Adrenal gland (tissue), 12 donors: ENCODE results near the gene NCBP2. TPM values are rescaled to one million over a fixed set of nuclear protein-coding genes. Genes with fewer than 3 reads are reported as not detected.

Experiments
- DNase-seq, 7 donors: peaks; one replicate each; pipeline ENCODE4 v3.0.0-alpha.2; 2019 to 2020
- H3K27ac ChIP-seq, 5 donors: fragments of 200-600 bp; sonication (generic) in 4 of 5; 1 replicate in 3 of 5; 2 replicates in 2 of 5; pipeline versions ENCODE4 v1.5.1 to v1.8.0; 2016 to 2020; ENCODE audit warnings: mild to moderate bottlenecking in 1 of 5
- H3K27me3 ChIP-seq: fragments of 200-600 bp; 2 replicates; pipeline ENCODE4 v1.8.0; 2021
- H3K36me3 ChIP-seq, 2 donors: fragments of 200-600 bp; replicated peaks in 1 of 2; 1 replicate in 1 of 2; 2 replicates in 1 of 2; pipeline versions ENCODE4 v1.5.1 to v1.8.0; 2018 to 2022
- H3K4me1 ChIP-seq, 2 donors: fragments of 200-600 bp; replicated peaks in 1 of 2; 1 replicate in 1 of 2; 2 replicates in 1 of 2; pipeline versions ENCODE4 v1.5.1 to v1.8.0; 2018 to 2021
- H3K4me3 ChIP-seq, 4 donors: fragments of 200-600 bp; sonication (generic) in 3 of 4; one replicate each; pipeline ENCODE4 v1.5.1; 2016 to 2018
- H3K9me3 ChIP-seq, 3 donors: fragments of 200-600 bp; sonication (generic) in 1 of 3; replicated peaks in 1 of 3; 1 replicate in 2 of 3; 2 replicates in 1 of 3; pipeline versions ENCODE4 v1.5.1 to v1.8.0; 2016 to 2021
- CTCF ChIP-seq, 6 experiments: fragments of 450-650 bp in 4 of 6; fragments of 200-600 bp in 2 of 6; sonication (generic) in 1 of 6; IDR thresholded peaks; 1 replicate in 5 of 6; 2 replicates in 1 of 6; pipeline versions ENCODE4 v1.5.1 to v1.8.0; 2016 to 2021; ENCODE audit warnings: antibody characterized with exemption in 6 of 6, mild to moderate bottlenecking in 2 of 6, moderate library complexity in 1 of 6
- POLR2A ChIP-seq, 2 donors: fragments of 450-650 bp; IDR thresholded peaks; one replicate each; pipeline ENCODE4 v1.6.1; 2017; ENCODE audit warnings: antibody characterized with exemption in 2 of 2, mild to moderate bottlenecking in 2 of 2, moderate library complexity in 1 of 2
- WGBS, 4 donors: extraction: QIAGEN DNeasy Blood & Tissue Kit in 2 of 4; methylation state at CpG; one replicate each; pipeline versions ENCODE4 v1.1.5 to v1.1.7; 2013 to 2017; 5-methylcytosine and 5-hydroxymethylcytosine counted together
- intact Hi-C, 2 donors: fragments of 100-400 bp; cut with DNase I; formaldehyde crosslinking; loops; one replicate each; pipeline versions ENCODE4 v1.14.1 to v1.15.0; 2022 to 2023
- polyA plus RNA-seq, 3 donors: library from polyadenylated mRNA; stranded (reverse); fragments of 200-250 nt in 2 of 3; fragments of 350-450 nt in 1 of 3; fragmentation: Illumina TruSeq in 1 of 3; extraction: RNeasy Lipid Tissue Mini Kit (QIAGEN cat#74804) in 1 of 3; gene quantifications; one replicate each; pipeline ENCODE4 v1.2.3, GENCODE V29; 2013 to 2014
- total RNA-seq, 9 donors: library from RNA; depleted of rRNA in 4 of 9; stranded (reverse); fragments of >200 nt in 4 of 9; fragments of 120-200 nt in 1 of 9; fragmentation: NEBNext Ultra II Directional in 1 of 9; extraction: Animal tissue kit (Norgen Biotek cat#: 25700) in 1 of 9; gene quantifications; one replicate each; pipeline versions ENCODE4 v1.1.0 to v1.2.4, GENCODE V29; 2013 to 2023
- donor health status: healthy with polysubstance abuse.
- donor health status: Bipolar disorder and iron deficiency.
- donor health status: DM: yes; HTN: yes; CAD: no.
- donor health status: DM: no; HTN: no; CAD: no.
- donor health status: DM: no; HTN: no; CAD: no.
- donor health status: DM: yes; HTN: yes; CAD: no.

The NCBP2 gene
- total and polyA plus RNA-seq, 12 donors, result 38.5 to 100 (median 56.7) TPM

- WGBS, 4 donors, result 73 to 93% (median 81%) methylated on average over 6 to 11 of the region's 11 CpGs
- Histone ChIP-seq H3K9me3 (no peaks in the 10 kb centered on the region), H3K36me3 (no peaks in the 10 kb centered on the region), H3K4me3 (no peak overlapping the region), H3K27me3 (no peaks in the 10 kb centered on the region), H3K27ac (no peak overlapping the region), H3K4me1 (peaks cover 0 to 3% of the 10 kb centered on the region in 2 donors)
- DNase-seq, result no peak
- intact Hi-C loops, result no loop called here
- no peak for TF ChIP-seq POLR2A (IDR thresholded peaks at IDR 0.05)
- TF ChIP-seq CTCF (IDR thresholded peaks at IDR 0.05), result no peak
Observed at GRCh38 chr3:196976941-196977340, 34.6 kb upstream of the NCBP2 start.

GRCh38 chr3:196975349-196975748 lies 33.0 kb upstream of the NCBP2 start:
- Histone ChIP-seq H3K27ac (no peak overlapping the region), H3K9me3 (no peaks in the 10 kb centered on the region), H3K4me1 (peaks cover 0 to 3% of the 10 kb centered on the region in 2 donors), H3K36me3 (no peaks in the 10 kb centered on the region), H3K4me3 (no peak overlapping the region), H3K27me3 (no peaks in the 10 kb centered on the region)
- intact Hi-C loops, result no loop called here
- no peak for TF ChIP-seq POLR2A (IDR thresholded peaks at IDR 0.05)
- no peak for TF ChIP-seq CTCF (IDR thresholded peaks at IDR 0.05)
- no peak for DNase-seq
- 74 to 83% (median 76%) methylated on average over 3 to 4 of the region's 4 CpGs for WGBS, 4 donors

- Histone ChIP-seq H3K27me3 (no peaks in the 10 kb centered on the region), H3K36me3 (no peaks in the 10 kb centered on the region), H3K9me3 (no peaks in the 10 kb centered on the region), H3K27ac (no peak overlapping the region), H3K4me1 (peaks cover 0 to 3% of the 10 kb centered on the region in 2 donors), H3K4me3 (no peak overlapping the region)
- intact Hi-C loops, result no loop called here
- peak in 1 of 7 donors; percentile 9 for DNase-seq
- 87 to 91% (median 88%) methylated on average over 5 of the region's 5 CpGs for WGBS, 4 donors
- TF ChIP-seq POLR2A (IDR thresholded peaks at IDR 0.05) (no peak), CTCF (IDR thresholded peaks at IDR 0.05) (no peak)
Observed at GRCh38 chr3:196974661-196975060, 32.3 kb upstream of the NCBP2 start.

- 71 to 85% (median 74%) methylated on average over 6 to 7 of the region's 7 CpGs for WGBS, 4 donors
- Histone ChIP-seq H3K4me1 (peaks cover 3 to 9% of the 10 kb centered on the region in 2 donors), H3K4me3 (no peak overlapping the region), H3K9me3 (no peaks in the 10 kb centered on the region), H3K36me3 (no peaks in the 10 kb centered on the region), H3K27ac (no peak overlapping the region), H3K27me3 (no peaks in the 10 kb centered on the region)
- no peak for TF ChIP-seq CTCF (IDR thresholded peaks at IDR 0.05)
- TF ChIP-seq POLR2A (IDR thresholded peaks at IDR 0.05), result no peak
- DNase-seq, result peak in 1 of 7 donors; percentile 42
- intact Hi-C loops, result no loop called here
Observed at GRCh38 chr3:196971094-196971698, 28.9 kb upstream of the NCBP2 start.
